GM18499 (cell line): Measurements from ENCODE around the gene LTBP3.

Experiments
- ATAC-seq: cut with Tn5 transposase; IDR thresholded peaks from one replicate; pipeline ENCODE4 v1.9.1; 2021; ENCODE audit warnings: moderate number of reproducible peaks; ENCODE audit not compliant: insufficient read depth, unreplicated experiment

LTBP3 gene

DNA sequence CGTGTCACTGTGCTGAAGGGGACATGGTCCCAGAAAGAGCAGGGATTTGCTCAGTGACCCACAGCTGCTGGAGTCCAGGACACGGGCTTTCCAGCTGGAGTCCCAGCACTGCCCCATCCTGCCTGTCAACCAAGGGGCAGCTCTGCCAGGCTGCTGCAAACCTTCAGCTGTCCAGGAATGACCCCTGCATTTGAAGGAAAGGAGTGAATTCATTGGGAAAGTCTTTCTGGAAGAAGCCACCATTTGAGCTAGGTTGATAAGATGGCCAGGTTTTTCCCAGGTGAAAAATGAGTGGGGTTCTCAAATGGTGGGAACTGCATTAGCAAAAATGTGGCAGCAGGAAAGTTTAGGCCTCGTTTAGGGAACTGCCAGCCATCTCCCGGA lies 28.1 kb upstream of the LTBP3 start:
- ATAC-seq, result no peak

DNA sequence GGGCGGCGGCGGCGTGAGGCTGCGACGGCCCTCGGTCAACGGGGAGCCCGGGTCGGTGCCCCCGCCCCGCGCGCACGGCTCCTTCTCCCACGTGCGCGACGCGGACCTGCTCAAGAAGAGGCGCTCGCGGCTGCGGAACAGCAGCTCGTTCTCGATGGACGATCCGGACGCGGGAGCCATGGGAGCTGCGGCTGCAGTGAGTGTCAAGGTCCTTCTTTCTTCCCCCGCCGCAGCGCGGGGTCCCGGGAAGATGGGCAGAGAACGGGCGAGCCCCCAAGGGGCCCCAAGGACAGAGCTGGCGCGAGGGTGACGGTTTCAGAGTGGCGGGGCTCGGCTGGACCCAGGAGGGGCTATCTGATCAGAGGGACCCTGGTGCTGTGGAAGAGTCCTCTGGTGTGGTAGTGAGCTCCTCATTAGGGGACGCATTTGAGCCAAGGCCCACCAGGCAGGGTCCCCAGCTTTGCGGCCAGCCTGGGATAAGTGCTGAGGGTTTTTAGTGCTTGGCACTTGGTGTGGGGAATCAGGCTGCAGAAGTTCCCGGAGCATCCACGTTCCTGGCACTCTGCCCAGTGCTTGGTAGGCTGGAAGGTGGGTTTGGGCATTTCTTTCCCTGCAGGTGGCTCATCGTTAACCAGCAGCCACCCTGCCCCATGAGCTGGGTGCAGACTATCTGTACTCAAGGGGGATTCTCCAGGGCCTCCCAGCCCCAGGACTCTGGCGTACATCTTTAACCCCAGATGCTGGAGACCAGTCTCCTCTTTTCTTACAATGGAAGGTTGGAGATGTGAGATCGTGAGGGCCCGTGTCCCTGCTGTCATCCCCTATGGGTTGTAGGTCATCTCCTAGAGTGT lies 27.5 kb upstream of the LTBP3 start:
- ATAC-seq, result no peak

DNA sequence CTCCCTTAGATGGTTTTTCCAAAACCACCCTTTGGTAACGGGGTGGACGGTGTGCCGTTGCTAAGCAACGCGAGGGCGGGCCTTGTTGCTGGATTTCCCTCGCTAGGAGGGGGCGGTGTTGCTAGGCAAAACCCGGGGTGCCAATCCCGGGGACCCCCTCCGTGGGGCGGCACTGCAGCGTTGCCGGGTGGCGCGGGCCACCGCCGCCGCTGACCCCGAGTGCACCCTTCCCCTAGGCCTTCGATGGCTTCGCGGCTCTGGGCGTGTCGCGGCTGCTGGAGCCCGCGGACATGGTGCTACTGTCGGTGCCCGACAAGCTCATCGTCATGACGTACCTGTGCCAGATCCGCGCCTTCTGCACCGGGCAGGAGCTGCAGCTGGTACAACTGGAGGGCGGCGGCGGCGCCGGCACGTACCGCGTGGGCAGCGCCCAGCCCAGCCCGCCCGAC lies 26.6 kb upstream of the LTBP3 start:
- ATAC-seq, result no peak

DNA sequence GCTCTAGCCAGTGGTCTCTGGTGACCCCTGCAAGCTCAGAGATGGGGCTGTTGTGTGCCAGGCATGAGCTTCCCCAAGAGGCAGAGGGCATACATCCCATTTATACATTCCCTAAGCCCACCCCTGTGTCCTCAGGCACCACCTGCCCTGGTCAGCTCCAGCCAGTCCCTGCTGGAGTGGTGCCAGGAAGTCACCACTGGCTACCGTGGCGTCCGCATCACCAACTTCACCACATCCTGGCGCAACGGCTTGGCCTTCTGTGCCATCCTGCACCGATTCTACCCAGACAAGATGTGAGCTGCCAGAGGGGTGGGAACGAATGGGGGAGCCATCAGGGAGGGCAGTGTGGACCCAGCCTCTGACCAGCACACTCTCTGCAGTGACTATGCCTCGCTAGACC lies 25.9 kb upstream of the LTBP3 start:
- ATAC-seq, result no peak

DNA sequence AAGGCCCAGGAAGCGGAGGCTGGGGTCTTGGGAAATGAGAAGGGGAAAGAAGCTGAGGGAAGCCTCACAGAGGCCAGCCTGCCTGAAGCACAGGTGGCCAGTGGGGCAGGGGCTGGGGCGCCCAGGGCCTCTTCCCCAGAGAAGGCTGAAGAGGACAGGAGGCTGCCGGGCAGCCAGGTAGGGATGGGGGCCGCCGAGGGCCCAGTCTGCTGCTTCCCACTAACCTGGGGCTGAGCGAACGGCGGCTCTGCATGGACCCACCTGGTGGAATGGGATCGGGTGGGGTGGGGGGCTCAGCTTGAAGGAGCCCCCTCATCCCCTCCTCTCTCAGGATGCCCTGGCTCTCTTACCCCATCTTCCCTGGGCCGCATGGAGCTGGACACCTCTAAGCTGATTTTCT lies 25.4 kb upstream of the LTBP3 start:
- no peak for ATAC-seq

DNA sequence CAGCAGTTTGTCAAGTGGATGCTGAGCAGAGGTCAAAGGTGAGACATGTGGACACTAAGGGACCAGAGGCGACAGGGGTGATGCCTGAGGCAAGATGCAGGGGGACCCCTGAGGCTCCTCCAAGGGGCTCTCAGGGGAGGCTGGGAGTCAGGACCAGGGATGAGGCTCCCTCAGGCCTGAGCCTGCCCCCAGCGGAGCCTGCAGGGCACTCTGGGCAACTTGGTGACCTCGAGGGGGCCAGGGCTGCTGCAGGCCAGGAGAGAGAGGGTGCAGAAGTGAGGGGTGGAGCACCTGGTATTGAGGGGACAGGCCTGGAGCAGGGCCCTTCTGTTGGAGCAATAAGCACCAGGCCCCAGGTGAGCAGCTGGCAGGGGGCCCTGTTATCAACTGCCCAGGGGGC lies 23.8 kb upstream of the LTBP3 start:
- no peak for ATAC-seq

DNA sequence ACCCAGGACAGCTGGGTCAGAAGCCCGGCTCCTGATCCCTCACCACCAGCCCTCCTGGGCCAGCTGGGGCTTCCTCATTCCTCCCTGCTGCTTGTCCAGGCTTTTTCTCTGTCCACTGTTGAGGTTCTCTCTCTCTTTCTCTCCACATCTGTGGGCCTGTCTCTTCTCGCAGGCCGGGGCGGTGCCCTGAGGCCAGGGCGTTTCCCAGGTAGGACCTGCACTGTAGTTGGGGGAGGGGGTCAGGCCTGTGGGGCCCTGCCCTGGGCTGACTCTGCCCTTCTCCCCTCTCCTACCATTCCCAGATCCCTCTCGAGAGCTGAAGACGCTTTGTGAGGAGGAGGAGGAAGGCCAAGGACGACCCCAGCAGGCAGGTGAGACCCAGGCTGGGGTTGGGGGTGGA lies 22.6 kb upstream of the LTBP3 start:
- no peak for ATAC-seq

DNA sequence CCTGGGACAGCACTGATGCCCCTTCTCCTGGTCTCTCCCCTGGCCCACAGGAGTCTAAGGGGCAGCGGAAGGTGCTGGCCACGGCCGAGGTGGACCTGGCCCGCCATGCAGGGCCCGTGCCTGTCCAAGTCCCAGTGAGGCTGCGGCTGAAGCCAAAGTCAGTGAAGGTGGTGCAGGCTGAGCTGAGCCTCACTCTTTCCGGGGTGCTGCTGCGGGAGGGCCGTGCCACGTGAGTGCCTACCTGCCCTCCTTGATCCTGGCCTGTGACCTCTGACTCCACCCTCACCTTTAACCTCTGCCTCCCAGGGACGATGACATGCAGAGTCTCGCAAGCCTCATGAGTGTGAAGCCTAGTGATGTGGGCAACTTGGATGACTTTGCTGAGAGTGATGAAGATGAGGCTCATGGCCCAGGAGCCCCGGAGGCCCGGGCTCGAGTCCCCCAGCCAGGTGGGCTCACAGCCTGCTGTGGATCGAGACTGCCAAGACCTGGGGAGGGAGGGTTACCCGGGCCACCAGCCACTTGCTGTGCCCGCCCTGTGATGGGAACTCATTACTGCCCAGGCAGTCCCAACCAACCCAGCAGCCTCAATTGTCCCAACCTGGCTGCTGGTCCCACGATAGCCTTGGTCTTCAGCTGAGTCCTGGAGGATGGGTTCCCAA lies 22.0 kb upstream of the LTBP3 start:
- no peak for ATAC-seq

DNA sequence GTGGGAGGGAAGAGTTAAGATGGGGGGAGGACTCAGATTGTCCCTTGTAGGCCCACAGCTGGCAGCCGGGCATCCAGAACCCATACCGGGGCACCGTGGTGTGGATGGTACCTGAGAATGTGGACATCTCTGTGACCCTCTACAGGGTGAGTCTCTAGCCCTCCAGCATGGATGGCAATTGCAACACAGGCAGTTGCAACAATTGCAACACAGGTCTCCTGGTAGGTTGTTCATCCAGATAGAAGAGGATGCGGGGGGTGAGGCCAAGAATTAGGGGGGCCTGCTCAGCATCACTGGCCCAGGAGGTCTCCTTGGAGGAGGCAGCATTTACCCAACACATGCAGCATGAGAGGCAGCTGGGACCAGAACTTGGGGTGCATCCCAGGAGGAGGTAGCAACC lies 21.1 kb upstream of the LTBP3 start:
- no peak for ATAC-seq

DNA sequence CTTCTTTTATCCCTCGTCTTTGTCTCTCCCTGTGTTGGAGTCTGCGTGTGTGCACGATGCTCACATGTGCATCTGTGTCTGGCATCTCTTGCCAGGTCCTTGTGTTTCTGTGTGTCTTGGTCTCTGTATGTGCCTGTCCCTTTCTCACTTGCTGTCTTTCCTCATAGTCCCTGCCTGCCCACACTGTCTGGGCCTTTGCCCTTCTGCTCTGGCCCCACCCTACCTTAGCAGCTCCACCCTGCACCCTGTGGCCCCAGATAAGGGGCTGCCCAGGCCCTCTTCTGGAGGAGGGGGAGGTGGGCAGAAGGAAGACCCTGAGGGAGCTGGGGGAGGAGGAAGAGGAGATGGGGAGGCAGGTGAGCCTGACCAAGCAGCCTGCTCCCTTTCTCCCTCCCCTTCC lies 20.5 kb upstream of the LTBP3 start:
- ATAC-seq, result no peak

DNA sequence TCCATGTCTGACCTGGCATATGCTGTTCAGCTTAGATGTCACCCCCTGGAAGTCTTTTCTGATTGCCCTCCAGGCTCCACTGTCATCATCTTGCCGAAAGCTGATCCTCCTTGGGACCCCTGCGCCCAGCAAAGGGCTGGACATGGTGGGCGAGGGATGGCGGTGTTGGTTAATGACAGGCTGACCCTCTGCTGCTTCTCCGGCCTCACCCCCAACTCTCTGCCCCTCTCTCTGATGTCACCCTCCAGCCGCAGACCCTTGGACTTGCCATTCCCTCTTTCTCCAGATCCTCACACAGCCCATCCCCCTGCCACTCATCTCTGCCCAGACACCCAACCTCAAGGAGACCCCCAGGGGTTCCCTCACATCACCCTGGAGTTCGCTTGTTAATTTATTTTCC lies 20.0 kb upstream of the LTBP3 start:
- ATAC-seq, result no peak

DNA sequence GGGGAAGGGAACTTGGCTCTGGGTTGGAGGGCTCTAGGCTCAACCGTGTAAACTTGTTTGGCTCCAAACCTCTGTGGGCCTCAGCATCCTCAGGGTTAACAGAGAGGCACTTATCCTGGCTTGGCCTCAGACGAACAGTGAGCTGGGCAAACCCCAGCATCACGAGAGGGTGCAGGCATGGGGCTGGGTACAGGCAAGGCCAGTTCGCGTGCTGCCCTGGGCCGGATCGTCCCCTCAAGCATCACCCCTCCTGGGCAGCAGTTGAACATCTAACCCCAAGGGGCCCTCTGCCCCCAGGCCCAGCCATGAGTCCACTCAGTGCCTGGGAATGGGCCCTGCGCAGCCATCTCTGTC lies 19.6 kb upstream of the LTBP3 start:
- no peak for ATAC-seq

DNA sequence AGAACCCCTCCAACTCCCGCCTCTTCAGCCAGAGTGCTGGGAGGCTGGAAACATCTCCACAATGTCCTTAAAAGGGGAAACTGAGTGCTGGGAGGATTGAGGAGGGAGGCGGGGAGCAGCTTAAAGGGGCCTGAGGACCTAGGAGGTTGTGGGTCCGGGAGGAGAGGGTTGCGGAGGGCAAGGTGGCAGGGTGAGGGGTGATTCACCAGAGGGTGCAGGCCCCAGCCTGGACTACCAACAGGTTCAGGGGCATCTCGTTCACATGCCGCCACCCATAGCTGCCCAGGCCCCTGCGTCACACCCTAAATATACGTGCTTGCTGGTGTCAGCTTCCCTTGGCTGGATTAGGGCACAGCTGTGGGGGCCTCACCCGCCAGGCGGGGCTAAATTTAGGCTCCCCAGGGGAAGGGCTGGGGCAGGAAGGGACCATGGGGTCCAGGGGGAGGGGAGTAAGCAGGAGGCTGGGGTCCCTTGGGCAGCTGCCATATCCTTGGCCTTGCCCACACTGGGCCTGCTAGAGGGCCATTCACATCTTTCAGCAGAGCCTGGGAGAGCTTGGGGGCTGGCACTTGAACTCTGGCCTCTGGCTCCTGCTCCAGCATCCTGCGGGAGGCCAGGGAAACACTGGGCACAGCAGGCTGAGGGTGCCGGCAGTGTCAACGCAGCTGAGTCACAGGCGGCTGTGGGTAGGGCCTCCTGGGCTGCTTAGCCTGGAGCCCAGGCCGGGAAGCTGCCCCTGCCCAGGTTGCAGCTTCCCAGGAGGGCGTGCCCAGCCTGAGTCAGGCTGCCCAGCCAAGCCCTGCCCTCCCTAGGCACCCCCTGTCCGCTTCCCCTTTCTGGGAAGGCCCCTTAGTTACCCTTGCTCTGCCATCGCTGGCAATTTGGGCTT lies 19.0 kb upstream of the LTBP3 start:
- no peak for ATAC-seq

DNA sequence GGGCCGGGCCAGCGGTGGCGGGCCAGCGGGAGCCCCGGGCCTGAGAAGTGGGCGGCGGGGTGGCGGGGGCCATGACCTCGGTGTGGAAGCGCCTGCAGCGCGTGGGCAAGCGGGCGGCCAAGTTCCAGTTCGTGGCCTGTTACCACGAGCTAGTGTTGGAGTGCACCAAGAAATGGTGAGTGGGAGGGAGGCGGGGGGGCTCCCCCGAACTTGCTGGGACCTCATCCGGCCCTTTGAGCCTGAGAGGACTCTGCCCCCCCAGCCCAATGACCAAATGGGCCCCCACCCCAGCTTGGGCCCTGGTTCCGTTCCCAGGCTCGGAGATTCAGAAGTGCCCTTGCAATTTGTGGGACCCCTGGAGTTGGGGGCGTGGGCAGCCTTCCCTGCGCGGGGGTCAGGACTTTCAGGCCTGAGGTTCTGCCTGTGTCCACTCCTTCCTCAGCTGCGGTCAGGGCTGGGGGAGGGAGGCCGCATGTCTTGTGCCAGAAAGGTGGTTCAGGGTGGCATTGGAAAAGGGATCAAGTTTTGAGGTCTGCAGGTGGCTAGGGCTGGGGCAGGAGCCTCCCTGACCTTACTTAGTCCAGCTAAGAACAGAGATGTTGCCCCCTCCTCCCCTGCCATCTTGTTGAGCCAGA lies 18.2 kb upstream of the LTBP3 start:
- ATAC-seq, result no peak

DNA sequence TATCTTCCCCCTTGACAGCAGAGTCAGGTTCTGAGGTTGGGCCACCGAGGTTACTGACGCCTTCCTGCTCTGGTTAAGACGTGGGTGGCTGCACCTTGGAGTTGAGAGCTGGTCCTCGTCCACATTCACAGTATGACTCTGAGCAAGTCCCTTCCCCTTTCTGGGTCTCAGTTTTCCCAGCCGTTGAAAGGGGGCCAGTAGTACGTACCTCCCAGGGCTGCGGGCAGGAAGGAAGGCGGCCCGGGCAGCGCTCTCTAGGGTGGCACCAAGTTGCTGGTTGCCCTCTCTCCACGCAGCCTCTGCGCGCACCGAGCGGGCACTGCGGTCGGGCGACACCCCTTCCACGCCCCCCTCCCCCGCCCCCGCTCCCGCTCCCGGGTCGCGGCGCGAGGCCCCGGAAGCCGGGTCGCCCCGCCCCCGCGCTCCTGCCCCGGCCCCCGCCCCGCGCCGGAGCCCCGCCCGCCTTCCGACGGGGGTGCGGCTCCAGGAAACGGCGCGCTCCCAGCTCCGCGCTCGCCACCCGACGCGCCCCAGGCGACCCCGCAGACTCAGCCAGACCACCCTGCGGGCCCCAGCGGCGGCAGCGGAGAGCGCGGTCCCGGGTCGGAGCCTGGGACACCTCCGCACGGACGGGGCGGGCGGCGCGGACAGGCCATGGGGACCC lies 17.5 kb upstream of the LTBP3 start, which contains the start of gene EHBP1L1:
Gene EHBP1L1 (plus strand): TSS at position 486 of the 664 bp plus-strand sequence. CDS start 250 bp downstream, outside the sequence.
- ATAC-seq, result no peak

DNA sequence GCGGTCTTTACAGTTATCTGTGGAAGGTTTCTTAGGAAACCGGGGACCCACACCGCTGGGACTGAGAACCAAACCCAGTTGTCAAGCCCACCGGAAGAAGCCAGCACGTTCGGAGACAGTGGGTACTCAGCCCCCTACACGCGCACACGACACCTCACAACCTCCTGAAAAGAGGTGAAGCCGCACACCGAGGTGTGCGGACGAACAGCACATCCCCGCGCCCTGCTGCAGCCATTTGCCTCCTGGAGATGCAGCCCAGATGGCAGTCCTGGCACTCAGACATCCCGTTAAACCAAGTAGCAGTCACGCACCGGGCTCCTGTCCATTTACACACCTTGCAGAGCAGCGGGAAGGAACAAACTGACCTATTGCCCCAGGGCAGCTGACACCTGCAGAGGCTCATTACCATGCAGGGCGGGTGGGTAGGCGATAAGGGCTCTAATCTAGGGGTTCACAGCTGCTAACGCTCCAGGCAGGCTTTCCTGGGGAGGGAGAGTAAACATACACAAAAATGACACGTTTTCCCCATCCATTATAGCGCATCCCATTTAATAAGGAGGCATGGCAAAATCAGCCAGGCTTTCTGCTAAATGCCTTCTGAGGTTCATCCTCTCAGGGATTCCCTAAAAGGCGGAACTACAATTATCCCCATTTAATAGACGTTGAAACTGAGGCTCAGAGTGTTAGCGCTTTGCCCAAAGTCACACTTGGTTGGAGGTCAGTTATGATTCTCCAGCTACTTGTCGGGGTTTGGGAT lies 16.8 kb upstream of the LTBP3 start:
- no peak for ATAC-seq

DNA sequence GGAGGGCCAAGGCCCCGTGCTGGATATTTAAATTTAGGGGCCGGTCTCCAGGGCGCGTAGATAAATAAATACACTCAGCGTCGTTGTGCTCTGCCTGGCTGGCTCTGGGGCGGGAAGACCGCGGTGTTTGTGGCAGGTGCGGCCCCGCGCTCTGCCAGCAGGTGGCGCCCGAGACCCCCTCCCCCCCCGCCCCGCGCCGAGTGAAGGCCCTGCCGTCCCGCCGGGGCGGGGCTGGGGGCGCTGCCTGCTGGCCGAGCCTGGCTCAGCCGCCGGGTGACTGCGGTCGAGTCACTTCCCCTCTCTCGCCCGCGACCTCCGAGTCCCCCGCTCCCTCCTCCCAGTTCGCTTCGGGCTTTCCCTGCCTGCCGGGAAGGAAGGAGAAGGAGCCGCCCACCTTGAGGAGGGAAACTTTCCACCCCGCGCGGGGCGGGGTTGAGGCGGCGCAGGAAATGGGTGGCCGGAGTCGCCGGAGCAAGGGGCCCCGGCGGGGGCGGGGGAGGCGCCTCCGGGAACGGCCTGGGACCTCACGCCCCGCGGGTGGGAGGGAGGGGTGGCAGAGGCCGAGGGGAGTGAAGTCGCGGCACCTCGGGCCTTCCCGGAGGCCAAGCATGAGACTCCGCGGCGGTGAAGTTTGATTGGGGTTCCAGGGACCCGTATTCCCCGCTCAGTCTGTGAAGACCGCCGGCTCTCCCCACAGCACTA lies 16.1 kb upstream of the LTBP3 start:
- ATAC-seq, result no peak

DNA sequence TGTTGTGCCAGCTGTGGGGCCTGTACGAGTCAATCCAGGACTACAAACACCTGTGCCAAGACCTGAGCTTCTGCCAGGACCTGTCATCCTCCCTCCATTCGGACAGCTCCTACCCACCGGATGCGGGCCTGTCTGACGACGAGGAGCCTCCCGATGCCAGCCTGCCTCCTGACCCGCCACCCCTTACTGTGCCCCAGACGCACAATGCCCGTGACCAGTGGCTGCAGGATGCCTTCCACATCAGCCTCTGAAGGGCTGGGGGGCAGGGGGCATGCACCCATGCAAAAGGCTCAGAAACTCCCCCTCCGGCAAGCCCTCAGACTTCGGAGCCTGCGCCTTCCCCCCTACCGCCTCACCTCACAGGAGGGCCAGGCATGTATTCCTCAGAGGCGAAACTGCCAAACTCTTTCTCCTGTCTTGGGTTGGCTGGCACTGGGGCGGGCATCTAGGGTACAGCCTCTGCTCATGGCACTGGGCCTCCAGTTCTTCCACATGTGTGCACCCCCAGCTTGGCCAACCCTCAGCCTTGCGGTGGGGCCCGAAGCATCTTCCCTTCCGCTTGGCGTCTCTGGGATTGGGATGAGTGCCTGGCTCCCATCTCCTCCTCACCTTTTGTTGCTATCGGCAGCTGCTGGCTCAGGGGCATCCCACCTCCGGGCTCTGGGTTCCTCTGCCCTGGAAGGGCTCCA lies 15.4 kb upstream of the LTBP3 start:
- ATAC-seq, result no peak
